Esophagus muscularis mucosa (tissue), 3 donors: Measurements from ENCODE around the gene SNX9.

Experiments used
- CTCF ChIP-seq, 3 experiments: fragments of 200-600 bp in 2 of 3; fragments of 450-650 bp in 1 of 3; sonication (generic) in 2 of 3; IDR thresholded peaks; one replicate each; pipeline ENCODE4 v1.5.1; 2017 to 2019; ENCODE audit warnings: antibody characterized with exemption in 3 of 3, mild to moderate bottlenecking in 2 of 3, moderate library complexity in 1 of 3
- POLR2AphosphoS5 ChIP-seq, 2 donors: sonication (generic); formaldehyde crosslinking; IDR thresholded peaks; one replicate each; pipeline ENCODE4 v1.6.1; 2017; ENCODE audit warnings: antibody characterized with exemption in 2 of 2

DNA sequence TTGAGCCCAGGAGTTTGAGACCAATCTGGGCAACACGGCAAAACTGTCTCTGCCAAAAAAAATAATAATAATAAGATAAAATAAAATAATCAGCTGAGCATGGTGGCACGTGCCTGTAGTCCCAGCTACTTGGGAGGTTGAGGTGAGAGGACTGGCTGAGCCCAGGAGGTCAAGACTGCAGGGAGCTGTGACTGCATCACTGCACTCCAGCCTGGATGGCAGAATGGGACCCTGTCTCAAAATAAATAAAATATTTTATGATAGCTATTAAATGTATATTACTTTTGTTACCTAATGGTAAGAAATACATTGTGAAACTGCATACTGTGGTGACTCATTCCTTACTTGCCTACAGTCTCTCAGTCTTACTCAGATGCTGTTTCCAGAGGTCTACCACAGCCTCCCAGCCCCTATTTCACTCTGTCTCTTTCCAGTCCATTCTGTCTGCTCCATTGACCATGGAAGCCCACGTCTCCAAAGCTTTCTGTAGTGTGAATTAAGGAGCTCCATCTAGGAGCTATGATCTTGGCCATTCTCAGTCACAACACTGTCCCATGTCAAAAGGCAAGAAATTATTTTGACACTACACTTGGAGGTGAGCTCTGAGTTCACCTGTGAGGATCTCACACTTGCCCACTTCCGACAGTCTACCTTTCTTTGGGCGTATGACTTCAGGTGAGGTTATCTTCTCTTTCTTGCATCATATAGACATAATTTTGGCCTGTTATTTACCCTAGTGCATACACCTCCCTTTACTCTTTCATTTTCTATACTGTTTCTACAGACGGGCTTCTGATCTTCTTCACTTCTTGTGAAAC lies 22.4 kb upstream of the SNX9 start:
- TF ChIP-seq CTCF (IDR thresholded peaks at IDR 0.05) (no peak), POLR2AphosphoS5 (IDR thresholded peaks at IDR 0.05) (no peak)
